ENCODE results near the gene RTEL1. TPM values are rescaled to one million over a fixed set of nuclear protein-coding genes. Genes with fewer than 3 reads are reported as not detected.

Gene RTEL1
- total RNA-seq, 1 experiment from 2014 or later: 43.0 TPM

GRCh38 chr20:63693733-63694583 is 35.8 kb downstream of the RTEL1 start:
- POLR2A ChIA-PET (ENCODE audit: unreplicated experiment): no interaction called here
- H3K4me3 ChIP-seq (ENCODE audit: low read length): no peak overlapping the region
- no peak for DNase-seq
- H3K27ac ChIP-seq (ENCODE audit: low read length): no peak overlapping the region
- intact Hi-C loops (cut with micrococcal nuclease): no loop called here
- no peak overlapping the region for H3K9ac ChIP-seq (ENCODE audit: low read length)
- H4K20me1 ChIP-seq (ENCODE audit: low read length): no peaks in the 10 kb centered on the region
- H2AFZ ChIP-seq (ENCODE audit: low read length): no peak overlapping the region
- no peaks in the 10 kb centered on the region for H3F3A ChIP-seq (ENCODE audit: low read length, unreplicated experiment)
- no peak overlapping the region for H3K4me2 ChIP-seq (ENCODE audit: low read length)
- 0 out of 2 replicates have a peak, but pooled peaks cover 7% of the 10 kb centered on the region for H3K79me2 ChIP-seq (ENCODE audit: low read length)
- no TSS peak for BruUV-seq (replicated peaks)
- no peaks in the 10 kb centered on the region for H3K9me3 ChIP-seq (ENCODE audit: low read length)
- no peaks in the 10 kb centered on the region for H3K9me2 ChIP-seq (replicated peaks; ENCODE audit: low read length)
- CTCF ChIA-PET: no interaction called here
- no peaks in the 10 kb centered on the region for H3K27me3 ChIP-seq (ENCODE audit: low read length)
- H3K4me1 ChIP-seq (ENCODE audit: insufficient read depth, low read length): peaks cover 28% of the 10 kb centered on the region
- no peaks in the 10 kb centered on the region; the same call in 1 of the 2 replicates for H3K36me3 ChIP-seq (ENCODE audit: low read depth, low read length)
- ATAC-seq: no peak
- TF ChIP-seq EZH2phosphoT487 (IDR thresholded peaks at IDR 0.05; ENCODE audit: borderline replicate concordance, low read length) (no peak), EZH2 (IDR thresholded peaks at IDR 0.05; ENCODE audit: low read length, unreplicated experiment) (no peak), CTCF (conservative IDR thresholded peaks at IDR 0.05; ENCODE audit: low read depth, low read length) (no peak)

- no peak overlapping the region for H2AFZ ChIP-seq (ENCODE audit: low read length)
- no peak overlapping the region for H3K9ac ChIP-seq (ENCODE audit: low read length)
- peaks cover 36% of the 10 kb centered on the region for H3K4me1 ChIP-seq (ENCODE audit: insufficient read depth, low read length)
- no peak overlapping the region for H3K27ac ChIP-seq (ENCODE audit: low read length)
- DNase-seq: no peak
- intact Hi-C loops (cut with micrococcal nuclease): no loop called here
- TF ChIP-seq CTCF (conservative IDR thresholded peaks at IDR 0.05; ENCODE audit: low read depth, low read length) (no peak), EZH2phosphoT487 (IDR thresholded peaks at IDR 0.05; ENCODE audit: borderline replicate concordance, low read length) (no peak), EZH2 (IDR thresholded peaks at IDR 0.05; ENCODE audit: low read length, unreplicated experiment) (no peak)
- H3K79me2 ChIP-seq (ENCODE audit: low read length): 0 out of 2 replicates have a peak, but pooled peaks cover 7% of the 10 kb centered on the region
- ChIA-PET POLR2A (ENCODE audit: unreplicated experiment) (no interaction called here), CTCF (no interaction called here)
- no peaks in the 10 kb centered on the region for H4K20me1 ChIP-seq (ENCODE audit: low read length)
- no peaks in the 10 kb centered on the region for H3K9me2 ChIP-seq (replicated peaks; ENCODE audit: low read length)
- no TSS peak for BruUV-seq (replicated peaks)
- H3K9me3 ChIP-seq (ENCODE audit: low read length): no peaks in the 10 kb centered on the region
- no peaks in the 10 kb centered on the region; the same call in 1 of the 2 replicates for H3K36me3 ChIP-seq (ENCODE audit: low read depth, low read length)
- ATAC-seq: no peak
- H3K27me3 ChIP-seq (ENCODE audit: low read length): no peaks in the 10 kb centered on the region
- no peak overlapping the region for H3K4me3 ChIP-seq (ENCODE audit: low read length)
- H3K4me2 ChIP-seq (ENCODE audit: low read length): no peak overlapping the region
- H3F3A ChIP-seq (ENCODE audit: low read length, unreplicated experiment): no peaks in the 10 kb centered on the region
Observed at GRCh38 chr20:63694584-63695423, 36.7 kb downstream of the RTEL1 start.
